A673 (cell line): Measurements from ENCODE around the gene GPR176. TPM values are rescaled to one million over a fixed set of nuclear protein-coding genes. Genes with fewer than 3 reads are reported as not detected.

ENCODE experiments used
- BruUV-seq: library from RNA; stranded (reverse); fragments of 400-500 nt; replicated peaks from 2 replicates; lab custom pipeline; 2021; lab: Mats Ljungman, UMichigan
- CTCF ChIA-PET: fragments of 300-600 bp; sonication (Branson Sonifier 250); formaldehyde crosslinking; loops from one replicate; lab custom pipeline; 2022; ENCODE audit warnings: antibody characterized with exemption; lab: Charles Lee
- POLR2A ChIA-PET: fragments of 300-600 bp; sonication (Branson Sonifier 250); formaldehyde crosslinking; loops from one replicate; lab custom pipeline; 2022; ENCODE audit warnings: antibody characterized with exemption; ENCODE audit not compliant: low non-redundant PET; lab: Charles Lee
- DNase-seq: peaks from one replicate; pipeline ENCODE4 v3.0.0-alpha.2; 2015; ENCODE audit warnings: low spot score
- H3K27ac ChIP-seq: fragments of 200-600 bp; sonication (generic); 2 replicates; pipeline ENCODE4 v1.5.1; 2016; ENCODE audit warnings: mixed run types, low read depth, mild to moderate bottlenecking, mixed read lengths, antibody characterized with exemption, low read length; ENCODE audit not compliant: poor library complexity, severe bottlenecking
- H3K27me3 ChIP-seq: fragments of 200-600 bp; sonication (generic); replicated peaks from 2 replicates; pipeline ENCODE4 v1.6.1; 2017; ENCODE audit warnings: mixed run types, low read depth, mild to moderate bottlenecking, mixed read lengths, antibody characterized with exemption, low read length; ENCODE audit not compliant: insufficient read depth, poor library complexity
- H3K36me3 ChIP-seq: fragments of 200-600 bp; sonication (generic); 2 replicates; pipeline ENCODE4 v1.6.1; 2016; ENCODE audit warnings: mixed run types, mild to moderate bottlenecking, mixed read lengths, antibody characterized with exemption, low read length; ENCODE audit not compliant: insufficient read depth, poor library complexity, severe bottlenecking
- H3K4me1 ChIP-seq: fragments of 200-600 bp; sonication (generic); 2 replicates; pipeline ENCODE4 v1.6.1; 2017; ENCODE audit warnings: mixed run types, mild to moderate bottlenecking, mixed read lengths, antibody characterized with exemption, low read length; ENCODE audit not compliant: insufficient read depth, poor library complexity, severe bottlenecking
- H3K4me3 ChIP-seq: fragments of 200-600 bp; sonication (generic); 2 replicates; pipeline ENCODE4 v1.5.1; 2016; ENCODE audit warnings: low read depth, mixed run types, mild to moderate bottlenecking, mixed read lengths, low read length; ENCODE audit not compliant: poor library complexity, severe bottlenecking
- H3K9me3 ChIP-seq: fragments of 200-600 bp; sonication (generic); 2 replicates; pipeline ENCODE4 v1.6.1; 2016; ENCODE audit warnings: mixed run types, low read depth, mild to moderate bottlenecking, mixed read lengths, antibody characterized with exemption, low read length; ENCODE audit not compliant: poor library complexity, severe bottlenecking
- CTCF ChIP-seq: fragments of 300-800, 200-600 bp; sonication (generic); conservative IDR thresholded peaks from 2 replicates; pipeline ENCODE4 v1.5.1; 2017; ENCODE audit warnings: low read depth, mild to moderate bottlenecking, antibody characterized with exemption, low read length, moderate library complexity, mixed read lengths
- EZH2 ChIP-seq: fragments of 200-600 bp; sonication (generic); IDR thresholded peaks from 2 replicates; pipeline ENCODE4 v1.6.1; 2017; ENCODE audit warnings: borderline replicate concordance, low read depth, mild to moderate bottlenecking, mixed read lengths, antibody characterized with exemption, low read length; ENCODE audit not compliant: poor library complexity, severe bottlenecking
- intact Hi-C: fragments of 100-400 bp; cut with micrococcal nuclease; formaldehyde crosslinking; loops from one replicate; pipeline ENCODE4 v1.10.0; 2022; ENCODE audit not compliant: unreplicated experiment
- total RNA-seq: library from RNA; stranded (reverse); gene quantifications from 2 replicates; pipeline ENCODE4 v1.2.3, GENCODE V29; 2021

The GPR176 gene
- total RNA-seq, 1 experiment from 2014 or later: 5.6 TPM

- H3K9me3 ChIP-seq: no peaks in the 10 kb centered on the region
- no peak overlapping the region for H3K4me3 ChIP-seq
- ChIA-PET POLR2A (no interaction called here), CTCF (no interaction called here)
- H3K27me3 ChIP-seq: no peaks in the 10 kb centered on the region
- BruUV-seq: no TSS peak
- intact Hi-C loops: no loop called here
- H3K27ac ChIP-seq: no peak overlapping the region
- no peak for TF ChIP-seq CTCF
- no peak for TF ChIP-seq EZH2
- no peak for DNase-seq
- H3K36me3 ChIP-seq: peaks cover 38% of the 10 kb centered on the region
- peaks cover 13% of the 10 kb centered on the region for H3K4me1 ChIP-seq
These were observed 46.5 kb upstream of the GPR176 start for GRCh38 chr15:39966521-39966920.

GRCh38 chr15:39963786-39964185 is 43.7 kb upstream of the GPR176 start:
- BruUV-seq: no TSS peak
- peaks cover 42% of the 10 kb centered on the region for H3K36me3 ChIP-seq
- intact Hi-C loops: no loop called here

GRCh38 chr15:39961051-39961450 is 41.0 kb upstream of the GPR176 start:
- no peak overlapping the region for H3K27ac ChIP-seq
- intact Hi-C loops: no loop called here
- H3K9me3 ChIP-seq: no peaks in the 10 kb centered on the region
- no peak for TF ChIP-seq CTCF
- no peak for TF ChIP-seq EZH2
- DNase-seq: no peak
- no TSS peak for BruUV-seq
- H3K4me1 ChIP-seq: peaks cover 8% of the 10 kb centered on the region
- POLR2A ChIA-PET: no interaction called here
- H3K4me3 ChIP-seq: no peak overlapping the region
- CTCF ChIA-PET: no interaction called here
- peaks cover 41% of the 10 kb centered on the region for H3K36me3 ChIP-seq
- H3K27me3 ChIP-seq: no peaks in the 10 kb centered on the region

More at GRCh38 chr15:39963786-39964185, 43.7 kb upstream of the GPR176 start:
- Histone ChIP-seq H3K4me1 (peaks cover 8% of the 10 kb centered on the region), H3K9me3 (no peaks in the 10 kb centered on the region), H3K27me3 (no peaks in the 10 kb centered on the region), H3K4me3 (no peak overlapping the region), H3K27ac (no peak overlapping the region)
- DNase-seq: no peak
- ChIA-PET CTCF (no interaction called here), POLR2A (no interaction called here)
- TF ChIP-seq EZH2 (no peak), CTCF (no peak)
